Measurements from ENCODE around the gene FZD8. TPM values are rescaled to one million over a fixed set of nuclear protein-coding genes. Genes with fewer than 3 reads are reported as not detected.

The FZD8 gene
- total RNA-seq, 2 donors from 2014 or later = 12.4 to 21.3 TPM

DNA sequence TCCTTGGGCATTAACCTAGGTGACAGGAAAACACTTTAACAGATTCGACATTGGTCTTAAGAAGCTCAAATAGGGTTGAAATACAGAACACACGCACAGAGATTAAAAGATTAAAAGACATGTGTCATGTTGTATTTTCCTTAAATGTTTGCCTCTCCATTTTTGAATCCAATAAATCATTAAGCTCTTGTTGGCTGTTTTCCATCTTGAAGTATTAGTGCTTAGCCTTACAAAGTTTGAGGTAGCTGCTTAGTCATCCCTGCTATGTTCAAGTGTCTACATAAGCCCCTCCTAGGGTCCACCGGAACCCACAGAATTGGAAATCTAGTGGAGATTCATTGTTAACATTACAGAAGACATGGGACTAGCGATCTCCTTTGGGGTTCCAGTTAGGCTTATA is 49.7 kb downstream of the FZD8 start:
- Histone ChIP-seq H3K4me1 (ENCODE audit: control insufficient read depth in 1 of 2, low read depth in 2 of 2) (no peaks in the 10 kb centered on the region), H3K27ac (no peak overlapping the region), H3K36me3 (no peaks in the 10 kb centered on the region), H3K4me3 (no peak overlapping the region), H3K27me3 (replicated peaks; ENCODE audit: insufficient read depth) (no peaks in the 10 kb centered on the region), H3K9me3 (no peaks in the 10 kb centered on the region)
- no peak for ATAC-seq (ENCODE audit: insufficient number of reproducible peaks, low FRiP score, low read depth)
- no peak for DNase-seq (ENCODE audit: low spot score)
- TF ChIP-seq, protein P1, sequence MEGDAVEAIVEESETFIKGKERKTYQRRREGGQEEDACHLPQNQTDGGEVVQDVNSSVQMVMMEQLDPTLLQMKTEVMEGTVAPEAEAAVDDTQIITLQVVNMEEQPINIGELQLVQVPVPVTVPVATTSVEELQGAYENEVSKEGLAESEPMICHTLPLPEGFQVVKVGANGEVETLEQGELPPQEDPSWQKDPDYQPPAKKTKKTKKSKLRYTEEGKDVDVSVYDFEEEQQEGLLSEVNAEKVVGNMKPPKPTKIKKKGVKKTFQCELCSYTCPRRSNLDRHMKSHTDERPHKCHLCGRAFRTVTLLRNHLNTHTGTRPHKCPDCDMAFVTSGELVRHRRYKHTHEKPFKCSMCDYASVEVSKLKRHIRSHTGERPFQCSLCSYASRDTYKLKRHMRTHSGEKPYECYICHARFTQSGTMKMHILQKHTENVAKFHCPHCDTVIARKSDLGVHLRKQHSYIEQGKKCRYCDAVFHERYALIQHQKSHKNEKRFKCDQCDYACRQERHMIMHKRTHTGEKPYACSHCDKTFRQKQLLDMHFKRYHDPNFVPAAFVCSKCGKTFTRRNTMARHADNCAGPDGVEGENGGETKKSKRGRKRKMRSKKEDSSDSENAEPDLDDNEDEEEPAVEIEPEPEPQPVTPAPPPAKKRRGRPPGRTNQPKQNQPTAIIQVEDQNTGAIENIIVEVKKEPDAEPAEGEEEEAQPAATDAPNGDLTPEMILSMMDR (IDR thresholded peaks at IDR 0.05) = no peak

DNA sequence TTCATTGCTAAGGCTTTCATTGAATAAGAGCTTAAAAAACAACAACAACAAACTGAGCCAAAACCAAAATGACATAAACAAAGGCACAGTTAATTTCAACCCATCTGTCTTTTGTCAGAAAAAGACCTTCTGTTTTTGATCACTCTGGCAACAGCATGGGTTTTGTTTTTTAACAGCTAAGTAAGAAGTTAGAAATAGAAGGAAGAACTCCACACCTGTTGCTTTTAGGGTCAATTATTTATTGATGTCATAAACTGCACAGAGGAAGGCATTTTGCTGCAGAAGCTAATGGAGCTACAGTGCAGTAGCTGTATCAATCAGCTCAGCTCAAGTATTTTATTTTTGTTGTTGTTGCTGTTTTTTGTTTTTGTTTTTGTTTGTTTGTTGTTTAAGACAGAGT is 53.3 kb downstream of the FZD8 start:
- no peak for ATAC-seq (ENCODE audit: insufficient number of reproducible peaks, low FRiP score, low read depth)
- no peak overlapping the region for H3K27ac ChIP-seq
- no peaks in the 10 kb centered on the region for H3K9me3 ChIP-seq
- no peaks in the 10 kb centered on the region for H3K27me3 ChIP-seq (replicated peaks; ENCODE audit: insufficient read depth)
- DNase-seq (ENCODE audit: low spot score) = no peak
- no peaks in the 10 kb centered on the region for H3K4me1 ChIP-seq (ENCODE audit: control insufficient read depth in 1 of 2, low read depth in 2 of 2)
- TF ChIP-seq, protein P1 (IDR thresholded peaks at IDR 0.05) = no peak
- H3K36me3 ChIP-seq = no peaks in the 10 kb centered on the region
- H3K4me3 ChIP-seq = no peak overlapping the region

Other genes with a start within 250 kb of the FZD8 start
- not detected for gene GJD4, start 37.0 kb downstream of the FZD8 start, total RNA-seq

All from thoracic aorta (tissue), 2 donors.